Fibroblast of villous mesenchyme (primary cell): Measurements from ENCODE around the gene OTOF. TPM values are rescaled to one million over a fixed set of nuclear protein-coding genes. Genes with fewer than 3 reads are reported as not detected.

ENCODE experiments used
- DNase-seq: peaks from one replicate; pipeline ENCODE4 v3.0.0-alpha.2; 2010; ENCODE audit warnings: low read depth
- H3K4me3 ChIP-seq: 2 replicates; pipeline ENCODE4 v1.5.1; 2011; ENCODE audit warnings: low read depth, mild to moderate bottlenecking, low read length
- total RNA-seq: library from RNA; depleted of rRNA; stranded (reverse); fragments of >200 nt; gene quantifications from 2 replicates; pipeline ENCODE4 v1.2.3, GENCODE V29; 2012
- TF ChIP-seq, protein P1 (sequence below): IDR thresholded peaks from 2 replicates; pipeline ENCODE4 v1.5.1; 2012; ENCODE audit warnings: low read depth, mild to moderate bottlenecking, low read length; ENCODE audit not compliant: insufficient read depth

Gene OTOF
- total RNA-seq, 1 donor = under 0.01 TPM

DNA sequence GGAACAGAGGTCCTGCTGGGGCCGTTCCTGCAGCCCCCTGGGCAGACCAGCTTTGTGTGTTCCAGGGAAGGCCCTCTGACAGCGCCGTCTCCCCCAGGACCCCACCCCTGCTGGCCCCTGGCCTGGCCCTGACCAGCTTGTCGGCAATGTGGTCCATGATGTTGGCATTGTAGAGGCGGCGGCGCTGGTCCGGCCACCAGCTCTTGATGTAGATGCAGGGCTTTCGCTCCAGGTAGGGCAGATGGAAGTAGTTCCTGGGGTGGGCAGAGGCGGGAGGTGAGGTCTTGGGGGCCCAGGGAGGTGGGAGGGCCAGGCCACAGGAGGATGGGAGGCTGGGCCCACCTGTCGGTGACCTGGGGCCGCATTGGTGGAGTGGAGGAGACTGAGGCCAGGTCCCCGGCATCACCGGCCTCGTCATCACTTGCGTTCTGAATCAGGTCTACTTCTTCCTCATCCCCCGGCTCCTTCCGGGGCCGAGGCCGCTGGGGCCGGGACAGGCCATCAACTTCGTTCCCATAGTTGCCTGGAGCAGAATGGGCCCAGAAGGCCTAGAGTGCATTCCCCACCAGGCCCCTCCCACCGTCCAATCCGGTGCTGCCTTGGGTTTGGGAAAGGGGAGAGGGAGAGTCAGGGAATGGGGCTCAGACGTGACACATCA lies 1.3 kb upstream of the OTOF start:
- no peak for DNase-seq
- no peak overlapping the region for H3K4me3 ChIP-seq
- TF ChIP-seq, protein P1, sequence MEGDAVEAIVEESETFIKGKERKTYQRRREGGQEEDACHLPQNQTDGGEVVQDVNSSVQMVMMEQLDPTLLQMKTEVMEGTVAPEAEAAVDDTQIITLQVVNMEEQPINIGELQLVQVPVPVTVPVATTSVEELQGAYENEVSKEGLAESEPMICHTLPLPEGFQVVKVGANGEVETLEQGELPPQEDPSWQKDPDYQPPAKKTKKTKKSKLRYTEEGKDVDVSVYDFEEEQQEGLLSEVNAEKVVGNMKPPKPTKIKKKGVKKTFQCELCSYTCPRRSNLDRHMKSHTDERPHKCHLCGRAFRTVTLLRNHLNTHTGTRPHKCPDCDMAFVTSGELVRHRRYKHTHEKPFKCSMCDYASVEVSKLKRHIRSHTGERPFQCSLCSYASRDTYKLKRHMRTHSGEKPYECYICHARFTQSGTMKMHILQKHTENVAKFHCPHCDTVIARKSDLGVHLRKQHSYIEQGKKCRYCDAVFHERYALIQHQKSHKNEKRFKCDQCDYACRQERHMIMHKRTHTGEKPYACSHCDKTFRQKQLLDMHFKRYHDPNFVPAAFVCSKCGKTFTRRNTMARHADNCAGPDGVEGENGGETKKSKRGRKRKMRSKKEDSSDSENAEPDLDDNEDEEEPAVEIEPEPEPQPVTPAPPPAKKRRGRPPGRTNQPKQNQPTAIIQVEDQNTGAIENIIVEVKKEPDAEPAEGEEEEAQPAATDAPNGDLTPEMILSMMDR = no peak

DNA sequence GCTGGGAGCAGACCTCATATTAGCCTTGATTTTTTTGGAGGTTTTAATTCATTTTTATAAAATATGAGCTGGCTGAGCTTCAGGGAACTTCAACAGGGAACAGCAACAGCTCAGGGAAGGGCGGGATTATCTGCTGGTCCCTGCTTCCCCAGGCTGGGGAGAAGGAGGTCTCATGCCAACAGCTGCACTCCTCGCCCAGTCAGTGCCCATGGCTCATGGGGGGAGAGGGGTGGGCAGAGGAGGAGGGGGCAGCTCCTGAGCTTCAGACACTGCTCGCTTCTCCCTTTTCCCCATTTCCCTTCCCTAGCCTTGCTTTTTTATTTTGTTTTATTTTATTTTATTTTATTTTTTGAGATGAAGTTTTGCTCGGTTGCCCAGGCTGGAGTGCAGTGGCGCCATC lies 442 bp upstream of the OTOF start:
- no peak overlapping the region for H3K4me3 ChIP-seq
- TF ChIP-seq, protein P1 = no peak
- DNase-seq = no peak

DNA sequence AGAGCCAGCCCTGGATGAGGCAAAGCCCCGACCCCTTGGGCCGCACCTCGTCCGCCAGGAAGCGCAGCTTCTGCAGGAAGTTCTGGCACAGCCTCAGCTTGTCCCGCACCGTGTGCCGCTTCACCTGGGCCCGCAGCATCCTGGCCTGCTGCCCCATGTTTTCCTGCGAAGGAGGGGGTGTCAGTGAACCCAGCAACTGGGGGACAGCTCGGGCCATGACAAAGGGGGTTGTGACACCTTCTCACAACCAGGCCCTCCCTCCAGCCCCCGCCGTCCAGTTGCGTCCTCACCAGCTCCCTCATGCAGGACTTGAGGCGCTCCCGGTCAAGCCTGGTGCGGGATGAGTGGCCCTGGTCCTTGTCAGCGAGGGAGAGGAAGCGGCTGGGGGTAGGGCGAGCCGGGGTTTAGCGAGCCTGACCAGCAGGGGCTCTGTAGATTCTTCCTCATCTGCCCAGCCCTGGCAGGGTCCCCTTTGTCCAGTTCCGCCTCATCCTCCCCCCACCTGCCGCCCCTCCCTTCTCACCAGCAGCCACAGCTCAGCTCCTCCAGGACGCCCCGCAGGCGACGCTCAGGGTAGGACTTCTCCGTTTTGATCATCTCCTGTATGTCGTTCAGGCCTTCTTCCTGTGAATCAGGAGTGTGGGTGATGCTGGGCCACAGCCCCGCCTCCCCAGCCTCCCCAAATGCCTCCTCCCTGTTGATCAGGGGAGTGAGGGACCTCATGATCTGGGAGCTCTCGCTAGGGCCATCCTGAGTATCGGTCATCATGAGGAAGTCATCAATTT lies 606 bp downstream of the OTOF start:
- H3K4me3 ChIP-seq = no peak overlapping the region

DNA sequence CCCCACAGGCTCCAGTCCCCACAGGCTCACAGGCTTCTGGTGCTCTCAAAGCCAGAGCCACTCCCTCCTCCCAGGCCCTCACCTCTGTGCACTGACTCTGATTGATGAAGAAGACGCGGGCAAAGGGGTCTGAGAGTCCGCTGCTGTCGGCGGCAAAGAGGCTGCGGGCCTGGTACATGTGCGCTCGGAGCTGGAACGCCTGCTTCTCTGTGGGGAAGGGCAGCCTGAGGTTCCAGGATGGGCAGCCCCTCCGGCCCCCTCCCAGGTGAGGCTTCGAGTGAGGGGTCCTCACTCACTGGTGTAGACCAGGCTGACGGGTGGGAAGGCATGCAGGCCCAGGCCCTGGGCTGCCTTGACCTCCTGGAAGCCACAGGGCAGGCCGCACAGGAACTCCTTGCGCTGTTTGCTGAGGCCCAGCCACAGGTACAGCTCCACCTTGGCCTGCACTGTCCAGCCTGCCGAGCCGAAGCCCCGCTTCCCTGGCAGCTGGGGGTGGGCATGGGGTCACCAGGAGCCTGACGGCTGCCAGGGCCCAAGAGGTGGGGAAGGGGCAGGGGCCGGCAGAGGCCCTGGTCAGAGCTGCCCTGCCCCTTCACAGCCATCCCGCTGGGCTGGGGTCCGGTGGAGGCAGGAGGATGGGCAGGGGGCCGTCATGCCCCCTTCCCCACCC lies 2.0 kb downstream of the OTOF start:
- TF ChIP-seq, protein P1 = no peak
- no peak overlapping the region for H3K4me3 ChIP-seq
- no peak for DNase-seq

More for the DNA sequence above, 606 bp downstream of the OTOF start:
- TF ChIP-seq, protein P1 = no peak
- DNase-seq = no peak

DNA sequence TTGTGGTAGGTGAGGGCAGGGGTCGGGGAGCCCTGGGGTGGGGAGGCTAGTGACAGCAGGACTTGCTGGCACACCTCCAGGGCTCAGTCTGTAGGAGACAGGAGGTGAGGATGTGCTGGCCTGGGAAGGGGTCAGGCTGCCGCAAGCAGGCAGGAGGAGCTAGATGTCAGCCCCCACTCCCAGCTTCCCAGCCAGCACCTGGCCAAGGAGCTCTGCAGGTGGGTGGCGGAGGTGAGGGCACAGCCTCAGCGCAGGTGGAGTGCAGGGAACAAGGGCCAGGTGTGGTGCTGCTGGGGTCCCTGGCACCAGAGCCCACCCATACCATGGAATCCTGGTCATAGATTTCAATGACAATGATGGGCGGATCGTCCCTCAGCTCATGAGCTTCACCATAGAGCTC lies 2.9 kb downstream of the OTOF start:
- H3K4me3 ChIP-seq = no peak overlapping the region
- TF ChIP-seq, protein P1 = no peak
- no peak for DNase-seq

DNA sequence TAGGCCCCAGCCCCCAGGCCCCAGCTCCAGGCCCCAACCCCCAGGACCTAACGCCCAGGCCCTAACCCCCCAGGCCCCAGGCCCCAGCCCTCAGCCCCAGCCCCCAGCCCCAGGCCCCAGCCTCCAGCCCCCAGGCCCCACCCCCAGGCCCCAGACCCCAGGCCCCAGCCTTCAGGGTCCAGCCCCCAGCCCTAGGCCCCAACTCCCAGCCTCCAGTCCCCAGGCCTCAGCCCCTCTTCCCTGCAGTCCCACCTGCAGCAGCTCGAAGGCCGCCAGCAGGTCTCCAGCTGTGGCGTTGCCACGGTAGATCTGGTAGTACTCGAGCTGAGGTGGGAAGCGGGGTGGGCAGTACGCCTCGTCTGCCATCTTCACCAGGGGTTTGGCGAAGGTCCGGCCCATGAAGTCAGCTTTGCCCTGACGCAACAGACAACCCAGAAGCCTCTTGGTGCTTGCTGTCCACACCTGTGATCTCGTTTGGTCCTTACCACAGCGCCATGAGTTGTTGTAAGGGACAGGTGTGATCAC lies 3.6 kb downstream of the OTOF start:
- DNase-seq = no peak
- TF ChIP-seq, protein P1 = no peak
- no peak overlapping the region for H3K4me3 ChIP-seq
